Activated naive CD4-positive, alpha-beta T cell treated with Interleukin-2 at 50 U/mL for 16 hours (primary cell): ENCODE data around the gene ELF5.

Source experiments
- DNase-seq: peaks from one replicate; pipeline ENCODE4 v3.0.0-alpha.2; 2020

ELF5 gene

GRCh38 chr11:34521265-34521664 is 7.7 kb upstream of the ELF5 start:
- DNase-seq: no peak

GRCh38 chr11:34519595-34520235 is 6.1 kb upstream of the ELF5 start:
- DNase-seq: no peak

- no peak for DNase-seq
Observed at GRCh38 chr11:34516247-34517040, 2.9 kb upstream of the ELF5 start.

- DNase-seq: no peak
Observed at GRCh38 chr11:34514597-34514996, 1.0 kb upstream of the ELF5 start.

GRCh38 chr11:34512840-34513681 is 533 bp downstream of the ELF5 start:
- DNase-seq: peak; percentile 53

GRCh38 chr11:34510673-34511072 is 2.9 kb downstream of the ELF5 start:
- DNase-seq: no peak

GRCh38 chr11:34510218-34510617 is 3.4 kb downstream of the ELF5 start:
- no peak for DNase-seq

GRCh38 chr11:34509336-34509876 is 4.2 kb downstream of the ELF5 start:
- no peak for DNase-seq

GRCh38 chr11:34508524-34508923 is 5.1 kb downstream of the ELF5 start:
- DNase-seq: no peak

- DNase-seq: no peak
Observed at GRCh38 chr11:34507610-34508009, 6.0 kb downstream of the ELF5 start.

- no peak for DNase-seq
Observed at GRCh38 chr11:34507156-34507555, 6.4 kb downstream of the ELF5 start.

- DNase-seq: no peak
Observed at GRCh38 chr11:34505874-34506273, 7.7 kb downstream of the ELF5 start.

GRCh38 chr11:34502949-34503348 is 10.6 kb downstream of the ELF5 start:
- no peak for DNase-seq

GRCh38 chr11:34501949-34502348 is 11.6 kb downstream of the ELF5 start:
- DNase-seq: no peak

GRCh38 chr11:34501500-34501899 is 12.1 kb downstream of the ELF5 start:
- DNase-seq: no peak

- DNase-seq: no peak
Observed at GRCh38 chr11:34499719-34500500, 13.7 kb downstream of the ELF5 start.

GRCh38 chr11:34495724-34496377 is 17.7 kb downstream of the ELF5 start:
- DNase-seq: no peak

- no peak for DNase-seq
Observed at GRCh38 chr11:34495239-34495723, 18.3 kb downstream of the ELF5 start.

GRCh38 chr11:34493926-34494595 is 19.5 kb downstream of the ELF5 start:
- no peak for DNase-seq

- no peak for DNase-seq
Observed at GRCh38 chr11:34493468-34493867, 20.1 kb downstream of the ELF5 start.

- peak; percentile 29 for DNase-seq
Observed at GRCh38 chr11:34492806-34493414, 20.7 kb downstream of the ELF5 start.
